GM19238 (cell line): ENCODE results near the gene IPO13.
A peak's percentile ranks its signal among the peaks of the same experiment; 100 is the strongest.

Experiments used
- DNase-seq: peaks from one replicate; pipeline ENCODE4 v3.0.0; 2011; ENCODE audit warnings: low spot score; ENCODE audit not compliant: insufficient read length

IPO13 gene

GRCh38 chr1:43985984-43986595, 39.3 kb downstream of the IPO13 start:
- DNase-seq = no peak

DNA sequence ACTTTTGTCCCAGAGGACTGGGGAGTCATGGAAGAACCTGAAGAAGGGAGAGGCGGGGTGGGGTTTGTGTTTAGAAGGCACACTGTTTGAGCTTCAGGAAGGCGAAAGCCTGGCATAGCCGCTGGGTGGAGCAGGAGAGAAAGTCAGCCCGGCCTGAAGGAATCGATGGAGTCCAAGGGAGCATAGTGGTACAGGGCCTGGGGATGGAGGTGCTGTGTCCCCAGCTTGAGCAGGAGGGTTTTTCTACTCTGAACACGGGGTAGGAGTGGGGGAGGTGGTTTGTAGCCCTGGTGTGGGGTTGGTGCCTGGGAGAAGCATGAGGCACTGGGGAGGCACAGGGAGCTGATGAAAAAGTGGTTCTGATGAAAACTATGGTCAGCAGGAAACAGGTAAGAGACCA, 40.0 kb downstream of the IPO13 start:
- DNase-seq = no peak

GRCh38 chr1:43987159-43987902, 40.6 kb downstream of the IPO13 start:
- no peak for DNase-seq

- DNase-seq = no peak
Observed at GRCh38 chr1:43990271-43991199, 43.8 kb downstream of the IPO13 start.

GRCh38 chr1:43991200-43991475, 44.4 kb downstream of the IPO13 start:
- DNase-seq = no peak

DNA sequence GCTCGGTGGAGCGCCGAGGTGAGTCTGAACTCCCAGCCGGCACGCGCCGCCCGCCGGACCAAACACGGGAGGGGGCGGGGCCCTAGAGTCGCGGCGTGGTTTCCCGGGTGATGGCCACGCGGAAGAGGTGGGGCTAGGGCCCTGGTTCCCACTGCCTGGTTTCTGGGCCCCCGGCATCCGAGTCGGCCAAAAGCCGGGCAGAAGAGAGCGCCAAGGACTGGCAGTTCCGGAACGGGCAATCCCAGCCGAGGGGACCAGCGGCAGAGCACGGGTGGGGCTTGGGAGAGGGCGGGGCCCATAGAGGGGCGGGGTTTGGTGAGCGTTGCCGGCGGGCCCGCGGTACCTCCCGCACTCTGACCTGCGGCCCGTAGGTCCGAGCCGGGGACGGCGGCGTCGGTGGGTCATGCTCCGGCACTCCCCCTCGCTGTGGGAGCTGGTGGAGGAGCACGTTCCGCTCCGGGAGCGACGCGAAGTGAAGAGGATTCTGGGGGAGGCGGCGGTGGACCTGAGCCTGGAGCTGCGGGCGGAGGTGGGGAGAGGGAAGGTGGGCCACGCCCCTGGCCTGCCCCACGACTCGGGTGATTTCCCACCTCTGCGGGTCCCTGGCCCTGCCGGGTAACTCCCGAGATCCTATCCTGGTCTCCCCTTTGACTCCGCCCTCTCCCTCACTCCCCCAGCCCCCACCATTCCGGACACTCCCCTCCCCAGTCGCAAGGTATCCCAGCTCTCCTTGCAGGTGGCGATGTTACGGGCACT, 44.9 kb downstream of the IPO13 start, which contains the start of gene CCDC24:
Gene CCDC24, plus strand, starts transcription at position 124 of the 756 bp plus-strand sequence. Its CDS starts 280 bp downstream, at position 404.
- DNase-seq = peak; percentile 89

- DNase-seq = no peak
Observed at GRCh38 chr1:43992232-43992995, 45.7 kb downstream of the IPO13 start.

DNA sequence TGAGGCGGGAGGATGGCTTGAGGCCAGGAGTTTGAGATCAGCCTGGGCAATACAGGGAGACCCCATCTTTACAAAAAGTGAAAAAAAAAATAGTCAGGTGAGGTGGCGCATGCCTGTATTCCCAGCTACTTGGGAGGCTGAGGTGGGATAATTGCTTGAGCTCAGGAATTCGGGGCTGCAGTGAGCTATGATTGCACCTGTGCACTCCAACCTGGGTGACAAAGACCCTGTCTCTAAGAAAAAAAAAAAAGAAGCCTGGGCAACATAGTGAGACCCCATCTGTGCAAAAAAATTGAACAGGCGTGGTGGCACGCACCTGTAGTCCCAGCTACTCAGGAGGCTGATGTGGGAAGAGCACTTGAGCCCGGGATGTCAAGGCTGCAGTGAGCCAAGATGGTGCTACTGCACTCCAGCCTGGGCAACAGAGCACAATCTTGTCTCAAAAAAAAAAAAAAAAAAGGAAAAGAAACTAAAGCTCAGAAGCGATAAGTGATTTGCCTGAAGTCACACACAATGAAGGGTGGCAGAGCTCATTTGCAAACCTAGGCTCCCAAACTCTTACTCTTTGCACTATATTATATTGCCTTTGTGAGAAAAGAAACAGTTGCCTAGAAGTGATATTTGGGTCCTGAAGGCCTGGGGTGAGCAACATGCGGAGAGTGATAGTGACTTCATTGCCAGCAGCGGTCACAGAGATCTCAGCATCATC, 46.6 kb downstream of the IPO13 start:
- no peak for DNase-seq

- no peak for DNase-seq
Observed at GRCh38 chr1:43994071-43994470, 47.3 kb downstream of the IPO13 start.

DNA sequence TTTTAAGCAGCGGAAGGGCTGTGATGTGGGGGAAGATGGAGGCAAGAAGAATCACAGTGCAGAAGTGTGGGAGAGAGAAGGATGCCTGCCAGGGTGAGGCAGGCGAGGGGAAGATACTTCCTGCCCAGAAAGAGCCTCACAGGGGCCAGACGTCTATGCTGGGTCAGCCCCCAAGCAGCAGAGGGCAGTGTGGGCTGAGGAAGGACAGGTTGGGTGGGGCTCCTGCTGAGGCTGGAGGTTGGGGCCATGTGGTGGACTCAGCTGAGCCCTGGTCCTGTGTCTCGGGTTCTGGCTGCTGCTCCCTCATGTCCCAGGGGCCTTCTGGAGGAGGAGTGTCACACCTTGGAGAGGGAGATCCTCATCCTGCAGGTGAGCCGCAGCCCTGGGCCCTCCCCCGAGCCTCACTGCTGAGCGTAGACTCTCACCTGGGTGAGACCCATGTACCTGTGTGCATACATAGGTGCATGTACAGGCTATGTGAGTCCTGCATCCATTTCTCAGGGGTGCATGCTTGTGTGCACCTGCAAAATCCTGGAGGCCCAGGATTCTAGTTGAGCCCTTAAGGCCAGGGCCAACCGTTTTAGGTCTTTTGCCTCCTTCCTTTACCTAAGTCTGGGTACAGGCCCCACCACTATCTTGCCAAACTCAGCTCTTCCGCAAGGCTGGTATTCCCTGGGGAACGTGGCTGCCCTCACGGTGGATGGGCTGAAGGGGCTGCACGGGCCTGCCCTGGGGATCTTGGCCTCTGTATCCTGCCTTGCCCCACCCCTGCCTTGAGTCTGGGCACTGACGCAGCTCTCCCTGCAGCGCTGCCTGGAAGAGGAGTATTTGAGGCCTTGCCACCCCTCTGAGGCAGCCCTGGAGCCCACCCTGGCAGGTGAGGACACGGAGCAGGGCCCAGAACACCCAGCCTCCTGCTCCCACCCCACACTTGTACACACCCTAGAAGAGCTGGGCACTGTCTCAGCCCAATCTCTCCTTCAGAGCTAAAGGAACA, 48.3 kb downstream of the IPO13 start:
- DNase-seq = no peak

DNA sequence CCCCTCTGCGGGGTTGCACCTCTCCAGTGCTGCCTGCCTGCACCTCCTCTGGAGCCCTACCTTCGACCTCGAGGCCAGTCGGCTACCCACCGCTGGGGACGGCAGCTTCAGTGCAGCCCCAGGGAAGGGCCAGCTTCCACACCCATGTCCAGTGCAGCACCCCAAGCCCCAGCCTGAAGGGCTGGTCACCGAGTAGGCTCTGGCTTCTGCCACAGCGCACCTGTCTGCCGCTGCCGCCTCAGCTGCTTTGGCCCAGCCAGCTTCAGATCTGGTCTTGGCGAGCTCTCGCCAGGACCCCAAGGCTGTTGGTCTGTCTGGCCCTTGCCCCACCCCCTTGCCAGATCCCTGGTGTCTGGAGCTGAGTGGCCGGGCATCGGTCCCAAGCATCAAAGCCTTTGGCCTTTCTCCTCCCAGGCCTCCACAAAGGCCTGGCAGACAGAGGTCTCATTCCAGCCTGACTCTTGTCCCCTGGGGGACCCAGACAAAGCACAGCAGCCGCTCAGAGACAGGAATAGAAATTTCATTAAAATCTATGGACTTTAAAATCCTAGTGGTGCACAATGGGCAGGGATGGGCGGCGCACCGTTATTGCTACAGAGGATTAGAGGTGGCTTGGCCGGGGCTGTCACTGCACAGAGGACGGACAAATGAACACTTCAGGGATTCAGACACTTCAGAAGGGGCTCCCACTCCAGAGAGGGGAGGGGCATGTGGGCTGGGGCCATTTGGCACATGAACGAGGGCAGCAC, 49.4 kb downstream of the IPO13 start:
- no peak for DNase-seq

- DNase-seq = no peak
Observed at GRCh38 chr1:43996733-43997115, 50.0 kb downstream of the IPO13 start.

- DNase-seq = no peak
Observed at GRCh38 chr1:43997295-43997999, 50.7 kb downstream of the IPO13 start.

DNA sequence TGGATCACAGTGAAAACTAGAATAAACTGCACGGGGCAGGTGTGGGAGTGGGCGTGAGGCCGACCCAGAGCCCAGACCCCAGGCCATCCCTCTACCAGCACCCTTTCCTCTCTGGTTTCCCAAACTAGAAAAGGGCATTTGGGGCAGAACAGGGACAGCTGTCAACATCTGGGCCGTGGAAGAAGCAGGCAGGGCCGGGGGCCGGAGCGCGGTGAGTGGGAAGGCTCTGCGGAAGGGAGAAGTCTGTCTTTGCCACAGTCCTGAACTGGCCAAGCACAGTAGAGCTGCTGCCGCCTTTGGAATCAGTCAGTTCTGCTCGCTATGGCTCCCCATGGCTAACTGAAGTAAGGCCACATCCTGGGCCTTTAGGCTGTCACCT, 51.2 kb downstream of the IPO13 start:
- DNase-seq = no peak

DNA sequence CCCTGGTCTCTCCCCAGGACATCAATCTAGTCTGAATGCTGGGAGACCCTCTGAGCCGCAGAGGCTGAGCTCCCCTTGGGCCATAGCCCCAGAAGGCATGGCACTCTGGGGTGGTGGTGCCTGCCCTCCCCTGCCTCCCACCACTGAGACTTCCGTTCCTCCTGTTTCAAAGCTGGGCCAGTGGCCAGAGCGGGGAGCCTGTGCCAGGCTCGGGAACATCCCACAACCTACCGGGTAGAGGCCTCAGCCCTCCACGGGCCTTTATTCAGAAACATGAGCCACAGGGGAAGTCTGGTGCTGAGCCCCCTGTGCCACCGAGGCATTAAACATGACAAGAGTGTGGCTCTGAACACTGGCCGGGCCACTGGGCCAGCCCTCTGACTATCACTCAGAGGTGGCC, 52.7 kb downstream of the IPO13 start:
- DNase-seq = no peak

GRCh38 chr1:44000122-44000665, 53.4 kb downstream of the IPO13 start:
- no peak for DNase-seq

GRCh38 chr1:44002165-44002564, 55.4 kb downstream of the IPO13 start:
- no peak for DNase-seq
